Breast epithelium (tissue), 4 donors: Measurements from ENCODE around the gene PCSK7. TPM values are rescaled to one million over a fixed set of nuclear protein-coding genes. Genes with fewer than 3 reads are reported as not detected.
"Not testable (repeated sequence)": the region's sequence is repeated elsewhere in the genome, so short reads cannot be mapped to it uniquely, and the experiment has no call there.

Experiments used
- DNase-seq, 2 donors: peaks; one replicate each; pipeline ENCODE4 v3.0.0-alpha.2; 2019; ENCODE audit warnings: low spot score in 2 of 2
- H3K27ac ChIP-seq, 2 donors: fragments of 200-600 bp; sonication (generic) in 1 of 2; one replicate each; pipeline ENCODE4 v1.5.1; 2016 to 2019; ENCODE audit warnings: mild to moderate bottlenecking in 1 of 2
- H3K27me3 ChIP-seq, 2 donors: fragments of 200-600 bp; sonication (generic) in 1 of 2; one replicate each; pipeline versions ENCODE4 v1.5.1 to v1.6.0; 2017 to 2019; ENCODE audit warnings: control low read depth in 1 of 2, mild to moderate bottlenecking in 1 of 2
- H3K36me3 ChIP-seq: fragments of 200-600 bp; one replicate; pipeline ENCODE4 v1.5.1; 2019
- H3K4me1 ChIP-seq, 2 donors: fragments of 200-600 bp; sonication (generic); one replicate each; pipeline ENCODE4 v1.5.1; 2016 to 2019; ENCODE audit warnings: control low read depth in 1 of 2
- H3K4me3 ChIP-seq, 3 donors: fragments of 200-600 bp; sonication (generic); 1 replicate in 2 of 3; 2 replicates in 1 of 3; pipeline ENCODE4 v1.5.1; 2016 to 2019; ENCODE audit warnings: mild to moderate bottlenecking in 3 of 3, moderate library complexity in 2 of 3
- H3K9me3 ChIP-seq, 2 donors: fragments of 200-600 bp; sonication (generic) in 1 of 2; one replicate each; pipeline ENCODE4 v1.5.1; 2016 to 2019; ENCODE audit warnings: control low read depth in 1 of 2
- POLR2A ChIP-seq: fragments of 450-650 bp; IDR thresholded peaks from one replicate; pipeline ENCODE4 v1.6.1; 2016; ENCODE audit warnings: antibody characterized with exemption, mild to moderate bottlenecking, moderate library complexity
- POLR2AphosphoS5 ChIP-seq, 3 donors: sonication (generic); formaldehyde crosslinking; IDR thresholded peaks; one replicate each; pipeline ENCODE4 v1.6.1; 2017; ENCODE audit warnings: antibody characterized with exemption in 3 of 3
- intact Hi-C: fragments of 100-400 bp; cut with DNase I; formaldehyde crosslinking; loops from one replicate; pipeline ENCODE4 v1.15.1; 2023; ENCODE audit warnings: low total_unique reads
- total RNA-seq, 3 donors: library from RNA; depleted of rRNA; stranded (reverse); fragments of >200 nt; gene quantifications; one replicate each; pipeline ENCODE4 v1.1.0, GENCODE V29; 2016
- TF ChIP-seq, protein P1 (sequence below), 3 donors: fragments of 450-650 bp; IDR thresholded peaks; one replicate each; pipeline ENCODE4 v1.5.1; 2016 to 2017; ENCODE audit warnings: antibody characterized with exemption in 3 of 3, mild to moderate bottlenecking in 3 of 3, moderate library complexity in 3 of 3

The PCSK7 gene
- total RNA-seq, 3 donors from 2014 or later = 43.2 to 51.5 (median 44.2) TPM

DNA sequence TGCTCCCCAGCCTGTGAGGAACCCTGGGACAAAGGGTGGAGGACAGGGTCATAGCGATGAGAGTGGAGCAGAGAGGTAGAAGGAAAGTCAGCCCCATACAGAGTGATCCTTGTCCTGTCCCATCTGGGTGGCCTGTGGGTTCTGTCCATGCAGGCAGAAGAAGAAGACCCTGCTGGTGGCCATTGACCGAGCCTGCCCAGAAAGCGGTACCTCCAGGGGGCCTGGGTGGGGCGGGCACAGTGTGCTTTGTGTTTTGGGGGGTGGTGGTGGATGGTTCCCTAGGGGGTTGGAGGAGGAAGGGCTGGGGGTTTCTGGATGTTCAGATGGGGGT is 45.5 kb downstream of the PCSK7 start:
- no peaks in the 10 kb centered on the region for H3K4me1 ChIP-seq
- intact Hi-C loops = no loop called here

DNA sequence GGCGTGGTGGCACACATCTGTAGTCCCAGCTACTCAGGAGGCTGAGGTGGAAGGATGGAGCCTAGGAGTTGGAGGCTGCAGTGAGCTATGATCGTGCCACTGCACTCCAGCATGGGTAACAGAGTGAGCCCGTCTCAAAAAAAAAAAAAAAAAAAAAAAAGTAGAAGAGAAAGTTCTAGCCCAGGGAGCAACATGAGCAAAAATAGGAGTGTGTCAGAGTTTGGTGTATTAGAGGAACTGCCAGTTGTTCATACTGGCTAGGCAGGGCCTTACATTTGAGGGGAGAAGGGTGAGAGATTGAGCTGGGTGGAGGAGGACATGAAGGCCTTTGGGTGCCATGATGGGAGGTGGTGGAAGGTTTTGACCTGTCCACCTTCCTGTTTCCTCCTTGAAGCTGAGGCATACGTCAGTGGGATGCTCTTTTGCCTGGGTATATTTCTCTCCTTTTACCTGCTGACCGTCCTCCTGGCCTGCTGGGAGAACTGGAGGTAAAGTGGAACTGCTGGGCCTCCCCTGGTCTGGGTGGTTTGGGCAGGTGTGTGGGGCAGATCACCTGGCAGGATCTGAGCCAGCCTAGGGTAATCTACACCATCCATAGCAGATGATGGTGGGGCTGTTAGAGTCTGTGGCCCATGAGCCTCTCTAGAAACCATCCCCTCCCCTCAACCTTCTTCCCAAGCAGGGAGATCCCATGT is 46.0 kb downstream of the PCSK7 start:
- peaks cover 0 to 2% of the 10 kb centered on the region in 2 donors for H3K4me1 ChIP-seq
- H3K36me3 ChIP-seq = no peaks in the 10 kb centered on the region
- peak; percentile 10 to 14 for DNase-seq
- TF ChIP-seq POLR2AphosphoS5 (IDR thresholded peaks at IDR 0.05) (no peak), POLR2A (no peak)
- TF ChIP-seq, protein P1, sequence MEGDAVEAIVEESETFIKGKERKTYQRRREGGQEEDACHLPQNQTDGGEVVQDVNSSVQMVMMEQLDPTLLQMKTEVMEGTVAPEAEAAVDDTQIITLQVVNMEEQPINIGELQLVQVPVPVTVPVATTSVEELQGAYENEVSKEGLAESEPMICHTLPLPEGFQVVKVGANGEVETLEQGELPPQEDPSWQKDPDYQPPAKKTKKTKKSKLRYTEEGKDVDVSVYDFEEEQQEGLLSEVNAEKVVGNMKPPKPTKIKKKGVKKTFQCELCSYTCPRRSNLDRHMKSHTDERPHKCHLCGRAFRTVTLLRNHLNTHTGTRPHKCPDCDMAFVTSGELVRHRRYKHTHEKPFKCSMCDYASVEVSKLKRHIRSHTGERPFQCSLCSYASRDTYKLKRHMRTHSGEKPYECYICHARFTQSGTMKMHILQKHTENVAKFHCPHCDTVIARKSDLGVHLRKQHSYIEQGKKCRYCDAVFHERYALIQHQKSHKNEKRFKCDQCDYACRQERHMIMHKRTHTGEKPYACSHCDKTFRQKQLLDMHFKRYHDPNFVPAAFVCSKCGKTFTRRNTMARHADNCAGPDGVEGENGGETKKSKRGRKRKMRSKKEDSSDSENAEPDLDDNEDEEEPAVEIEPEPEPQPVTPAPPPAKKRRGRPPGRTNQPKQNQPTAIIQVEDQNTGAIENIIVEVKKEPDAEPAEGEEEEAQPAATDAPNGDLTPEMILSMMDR (IDR thresholded peaks at IDR 0.05) = no peak
- H3K27me3 ChIP-seq = no peaks in the 10 kb centered on the region
- H3K4me3 ChIP-seq = no peak overlapping the region
- peak overlapping the region in 1 of 2 donors; percentile 44 for H3K27ac ChIP-seq
- intact Hi-C loops = no loop called here
- H3K9me3 ChIP-seq = no peaks in the 10 kb centered on the region

More for the DNA sequence above, 45.5 kb downstream of the PCSK7 start:
- DNase-seq = peak; percentile 12 to 31
- Histone ChIP-seq H3K36me3 (no peaks in the 10 kb centered on the region), H3K27ac (peak overlapping the region in 1 of 2 donors; percentile 44), H3K27me3 (no peaks in the 10 kb centered on the region), H3K4me3 (no peak overlapping the region), H3K9me3 (no peaks in the 10 kb centered on the region)
- TF ChIP-seq POLR2AphosphoS5 (IDR thresholded peaks at IDR 0.05) (no peak), POLR2A (no peak)
- TF ChIP-seq, protein P1 (IDR thresholded peaks at IDR 0.05) = no peak

DNA sequence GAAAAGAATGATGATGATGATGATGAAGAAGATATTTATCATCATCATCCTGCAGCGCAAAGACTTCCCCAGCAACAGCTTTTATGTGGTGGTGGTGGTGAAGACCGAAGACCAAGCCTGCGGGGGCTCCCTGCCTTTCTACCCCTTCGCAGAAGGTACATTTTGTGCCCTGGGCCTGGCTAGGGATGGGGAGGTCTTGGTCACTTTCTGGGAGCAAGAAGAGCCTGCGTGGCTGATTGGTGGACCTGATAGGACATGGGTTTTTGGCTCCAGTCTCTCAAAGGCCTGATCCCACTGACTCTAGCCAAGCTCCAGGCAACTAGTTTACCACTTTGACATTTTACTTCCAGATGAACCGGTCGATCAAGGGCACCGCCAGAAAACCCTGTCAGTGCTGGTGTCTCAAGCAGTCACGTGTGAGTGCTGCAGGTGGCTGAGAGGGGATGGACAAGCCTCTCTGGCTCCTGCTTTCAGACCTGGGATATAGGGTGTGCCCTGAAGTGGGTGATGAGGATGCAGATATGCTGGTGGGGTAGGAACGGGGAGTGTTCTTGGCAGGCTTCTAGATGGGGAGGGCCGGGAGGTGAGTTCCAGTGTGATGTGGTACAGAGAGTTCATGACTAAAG is 48.0 kb downstream of the PCSK7 start:
- Histone ChIP-seq H3K27me3 (no peaks in the 10 kb centered on the region), H3K27ac (no peak overlapping the region), H3K4me1 (peaks cover 0 to 4% of the 10 kb centered on the region in 2 donors), H3K9me3 (no peaks in the 10 kb centered on the region), H3K4me3 (no peak overlapping the region), H3K36me3 (no peaks in the 10 kb centered on the region)
- intact Hi-C loops = no loop called here
- TF ChIP-seq, protein P1 (IDR thresholded peaks at IDR 0.05) = no peak
- TF ChIP-seq POLR2AphosphoS5 (IDR thresholded peaks at IDR 0.05) (no peak), POLR2A (no peak)
- peak; percentile 55 to 60 for DNase-seq

DNA sequence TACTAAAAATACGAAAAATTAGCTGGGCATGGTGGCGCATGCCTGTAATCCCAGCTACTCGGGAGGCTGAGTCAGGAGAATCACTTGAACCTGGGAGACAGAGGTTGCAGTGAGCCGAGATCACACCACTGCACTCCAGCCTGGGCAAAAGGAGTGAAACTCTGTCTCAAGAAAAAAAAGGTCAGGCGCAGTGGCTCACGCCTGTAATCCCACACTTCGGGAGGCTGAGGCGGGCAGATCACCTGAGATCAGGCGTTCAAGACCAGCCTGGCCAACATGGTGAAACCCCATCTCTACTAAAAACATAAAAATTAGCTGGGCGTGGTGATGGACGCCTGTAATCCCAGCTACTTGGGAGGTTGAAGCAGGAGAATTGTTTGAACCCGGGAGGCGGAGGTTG is 48.7 kb downstream of the PCSK7 start:
- intact Hi-C loops, H3K27ac ChIP-seq, H3K27me3 ChIP-seq, H3K9me3 ChIP-seq, H3K36me3 ChIP-seq, H3K4me1 ChIP-seq, H3K4me3 ChIP-seq: not testable (repeated sequence)
- peak in 1 of 2 donors; percentile 28 for DNase-seq

DNA sequence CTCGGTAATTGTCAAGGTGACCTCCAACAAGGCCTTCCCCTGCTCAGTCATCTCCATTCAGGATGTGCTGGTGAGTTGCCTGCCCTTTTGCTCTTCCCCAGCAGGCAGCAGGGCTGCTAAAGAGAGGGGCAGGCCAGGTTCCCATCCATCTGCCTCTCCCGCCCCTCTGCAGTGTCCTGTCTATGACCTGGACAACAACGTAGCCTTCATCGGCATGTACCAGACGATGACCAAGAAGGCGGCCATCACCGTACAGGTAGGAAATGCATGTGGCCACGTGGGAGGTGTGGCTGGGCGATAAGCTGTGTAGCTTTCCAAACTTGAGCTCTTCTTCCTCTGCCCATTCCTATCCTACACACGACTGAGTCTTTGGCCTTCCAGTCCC is 49.3 kb downstream of the PCSK7 start:
- peak in 1 of 2 donors; percentile 28 for DNase-seq
- Histone ChIP-seq H3K4me1 (peaks cover 4% of the 10 kb centered on the region in 2 donors), H3K9me3 (no peaks in the 10 kb centered on the region), H3K36me3 (no peaks in the 10 kb centered on the region), H3K4me3 (no peak overlapping the region), H3K27me3 (no peaks in the 10 kb centered on the region), H3K27ac (no peak overlapping the region)
- TF ChIP-seq POLR2AphosphoS5 (IDR thresholded peaks at IDR 0.05) (no peak), POLR2A (no peak)
- TF ChIP-seq, protein P1 (IDR thresholded peaks at IDR 0.05) = no peak
- intact Hi-C loops = no loop called here
